Body of pancreas (tissue), 4 donors: ENCODE data around the gene NINJ1. TPM values are rescaled to one million over a fixed set of nuclear protein-coding genes. Genes with fewer than 3 reads are reported as not detected.
A peak's percentile ranks its signal among the peaks of the same experiment; 100 is the strongest.

Experiments
- ATAC-seq: fragments of 150-250 bp; one replicate; pipeline ENCODE4 v1.9.1; 2016
- DNase-seq, 4 donors: peaks; one replicate each; pipeline ENCODE4 v3.0.0-alpha.2; 2019
- H3K27ac ChIP-seq, 4 donors: fragments of 200-600 bp; sonication (generic); 1 replicate in 3 of 4; 2 replicates in 1 of 4; pipeline versions ENCODE4 v1.5.1 to v1.6.1; 2016 to 2019; ENCODE audit warnings: mild to moderate bottlenecking in 1 of 4, mixed read lengths in 1 of 4, moderate library complexity in 1 of 4
- H3K27me3 ChIP-seq, 2 donors: fragments of 200-600 bp; sonication (generic); one replicate each; pipeline ENCODE4 v1.6.0; 2016; ENCODE audit warnings: mild to moderate bottlenecking in 1 of 2
- H3K36me3 ChIP-seq, 2 donors: fragments of 200-600 bp; sonication (generic); replicated peaks in 1 of 2; 2 replicates each; pipeline ENCODE4 v1.5.1; 2016; ENCODE audit warnings: low read depth in 2 of 2; ENCODE audit not compliant: insufficient read depth in 1 of 2
- H3K4me1 ChIP-seq: fragments of 200-600 bp; sonication (generic); one replicate; pipeline ENCODE4 v1.6.0; 2016
- H3K4me3 ChIP-seq, 2 donors: fragments of 200-600 bp; sonication (generic); 1 replicate in 1 of 2; 2 replicates in 1 of 2; pipeline ENCODE4 v1.5.1; 2016 to 2019
- H3K9me3 ChIP-seq, 3 donors: fragments of 200-600 bp; sonication (generic); 1 replicate in 2 of 3; 2 replicates in 1 of 3; pipeline ENCODE4 v1.5.1; 2016
- POLR2A ChIP-seq, 3 donors: fragments of 450-650 bp; IDR thresholded peaks; one replicate each; pipeline ENCODE4 v1.6.1; 2016; ENCODE audit warnings: antibody characterized with exemption in 3 of 3, mild to moderate bottlenecking in 2 of 3
- WGBS, 2 donors: methylation state at CpG; one replicate each; pipeline ENCODE4 v1.1.5; 2017; 5-methylcytosine and 5-hydroxymethylcytosine counted together
- intact Hi-C: fragments of 100-400 bp; cut with DNase I; formaldehyde crosslinking; loops from one replicate; pipeline ENCODE4 v1.15.1; 2023
- total RNA-seq, 2 donors: library from RNA; depleted of rRNA; stranded (reverse); fragments of >200 nt; gene quantifications; one replicate each; pipeline ENCODE4 v1.1.0, GENCODE V29; 2016
- TF ChIP-seq, protein P1 (sequence below), 7 experiments: fragments of 450-650 bp in 4 of 7; fragments of 200-600 bp in 3 of 7; sonication (generic) in 3 of 7; IDR thresholded peaks; one replicate each; pipeline ENCODE4 v1.5.1; 2016 to 2019; ENCODE audit warnings: antibody characterized with exemption in 7 of 7

The NINJ1 gene
- total RNA-seq, 2 donors from 2014 or later: 32.6 to 32.9 TPM

DNA sequence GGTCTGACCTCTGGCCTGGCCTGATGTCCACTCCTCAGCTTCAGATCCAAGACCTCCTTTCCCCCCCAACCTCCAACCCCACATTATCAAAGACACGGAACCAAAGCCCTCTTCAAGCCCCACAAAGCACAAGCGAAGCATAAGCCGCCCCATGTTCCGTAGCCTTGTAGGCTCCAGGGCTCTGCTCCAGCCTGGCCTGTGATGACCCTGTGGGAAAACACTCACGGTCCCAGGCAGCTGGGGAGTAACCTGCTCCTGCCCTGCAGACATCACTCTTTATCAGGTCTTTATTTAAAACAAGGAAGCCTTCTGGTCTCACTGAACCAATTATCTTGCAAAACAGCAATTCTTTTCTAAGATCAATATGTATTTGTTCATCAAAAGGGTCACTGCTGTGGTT, 34.5 kb upstream of the NINJ1 start:
- Histone ChIP-seq H3K36me3 (no peaks in the 10 kb centered on the region), H3K4me1 (peaks cover 26% of the 10 kb centered on the region), H3K27ac (no peak overlapping the region), H3K9me3 (no peaks in the 10 kb centered on the region), H3K4me3 (no peak overlapping the region), H3K27me3 (no peaks in the 10 kb centered on the region)
- no peak for TF ChIP-seq POLR2A (IDR thresholded peaks at IDR 0.05)
- TF ChIP-seq, protein P1, sequence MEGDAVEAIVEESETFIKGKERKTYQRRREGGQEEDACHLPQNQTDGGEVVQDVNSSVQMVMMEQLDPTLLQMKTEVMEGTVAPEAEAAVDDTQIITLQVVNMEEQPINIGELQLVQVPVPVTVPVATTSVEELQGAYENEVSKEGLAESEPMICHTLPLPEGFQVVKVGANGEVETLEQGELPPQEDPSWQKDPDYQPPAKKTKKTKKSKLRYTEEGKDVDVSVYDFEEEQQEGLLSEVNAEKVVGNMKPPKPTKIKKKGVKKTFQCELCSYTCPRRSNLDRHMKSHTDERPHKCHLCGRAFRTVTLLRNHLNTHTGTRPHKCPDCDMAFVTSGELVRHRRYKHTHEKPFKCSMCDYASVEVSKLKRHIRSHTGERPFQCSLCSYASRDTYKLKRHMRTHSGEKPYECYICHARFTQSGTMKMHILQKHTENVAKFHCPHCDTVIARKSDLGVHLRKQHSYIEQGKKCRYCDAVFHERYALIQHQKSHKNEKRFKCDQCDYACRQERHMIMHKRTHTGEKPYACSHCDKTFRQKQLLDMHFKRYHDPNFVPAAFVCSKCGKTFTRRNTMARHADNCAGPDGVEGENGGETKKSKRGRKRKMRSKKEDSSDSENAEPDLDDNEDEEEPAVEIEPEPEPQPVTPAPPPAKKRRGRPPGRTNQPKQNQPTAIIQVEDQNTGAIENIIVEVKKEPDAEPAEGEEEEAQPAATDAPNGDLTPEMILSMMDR (IDR thresholded peaks at IDR 0.05): no peak
- ATAC-seq: peak; percentile 70
- intact Hi-C loops: no loop called here
- WGBS, 2 donors: 48% methylated on average over 5 of the region's 5 CpGs
- DNase-seq: peak in 3 of 4 donors; percentile 38 to 67 (median 53)

DNA sequence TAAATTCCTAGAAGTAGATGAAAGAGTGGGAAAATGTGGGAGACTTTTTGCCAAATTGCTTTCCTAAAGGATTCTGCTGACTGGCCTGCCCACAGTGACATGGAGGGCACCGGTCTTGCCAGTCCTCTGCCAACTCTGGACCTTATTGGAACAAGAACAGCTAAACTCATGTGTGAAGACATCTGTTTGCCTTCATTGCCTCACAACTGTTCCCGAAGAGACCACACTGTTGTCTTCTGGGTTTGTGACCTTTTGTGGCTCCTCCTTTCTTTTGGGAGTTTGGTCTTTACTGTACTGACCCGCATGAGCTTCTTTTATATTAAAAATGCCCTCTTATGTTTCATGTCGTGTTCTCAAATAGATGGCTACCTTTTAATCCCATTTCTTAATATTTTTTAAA, 33.8 kb upstream of the NINJ1 start:
- ATAC-seq: no peak
- no peak overlapping the region for H3K4me3 ChIP-seq
- no peaks in the 10 kb centered on the region for H3K27me3 ChIP-seq
- DNase-seq: no peak
- WGBS, 2 donors: 73 to 78% methylated on average over 4 of the region's 4 CpGs
- H3K4me1 ChIP-seq: peaks cover 18% of the 10 kb centered on the region
- TF ChIP-seq POLR2A (IDR thresholded peaks at IDR 0.05): no peak
- TF ChIP-seq, protein P1 (IDR thresholded peaks at IDR 0.05): no peak
- intact Hi-C loops: no loop called here
- no peak overlapping the region for H3K27ac ChIP-seq
- H3K36me3 ChIP-seq: no peaks in the 10 kb centered on the region
- no peaks in the 10 kb centered on the region for H3K9me3 ChIP-seq

DNA sequence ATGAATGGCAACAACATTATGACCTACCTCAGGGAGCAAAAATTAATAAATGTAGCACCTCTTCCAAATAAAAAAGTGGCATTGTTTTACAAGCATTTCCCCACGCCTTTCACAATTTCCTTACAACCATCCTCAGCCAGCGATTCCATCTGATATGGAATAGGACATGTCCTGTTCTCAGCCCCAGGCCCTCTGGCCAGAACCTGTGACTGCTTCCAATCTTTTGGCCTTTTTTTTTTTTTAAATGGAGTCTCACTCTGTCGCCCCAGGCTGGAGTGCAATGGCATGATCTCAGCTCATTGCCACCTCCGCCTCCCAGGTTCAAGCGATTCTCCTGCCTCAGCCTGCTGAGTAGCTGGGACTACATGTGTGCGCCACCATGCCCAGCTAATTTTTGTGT, 33.1 kb upstream of the NINJ1 start:
- ATAC-seq (no peak), DNase-seq (no peak)
- no peak for TF ChIP-seq POLR2A (IDR thresholded peaks at IDR 0.05)
- H3K4me1 ChIP-seq: peaks cover 17% of the 10 kb centered on the region
- H3K27me3 ChIP-seq: no peaks in the 10 kb centered on the region
- WGBS, 2 donors: 92 to 97% methylated on average over 6 of the region's 6 CpGs
- intact Hi-C loops: no loop called here
- H3K9me3 ChIP-seq: no peaks in the 10 kb centered on the region
- no peak overlapping the region for H3K27ac ChIP-seq
- no peaks in the 10 kb centered on the region for H3K36me3 ChIP-seq
- H3K4me3 ChIP-seq: no peak overlapping the region

DNA sequence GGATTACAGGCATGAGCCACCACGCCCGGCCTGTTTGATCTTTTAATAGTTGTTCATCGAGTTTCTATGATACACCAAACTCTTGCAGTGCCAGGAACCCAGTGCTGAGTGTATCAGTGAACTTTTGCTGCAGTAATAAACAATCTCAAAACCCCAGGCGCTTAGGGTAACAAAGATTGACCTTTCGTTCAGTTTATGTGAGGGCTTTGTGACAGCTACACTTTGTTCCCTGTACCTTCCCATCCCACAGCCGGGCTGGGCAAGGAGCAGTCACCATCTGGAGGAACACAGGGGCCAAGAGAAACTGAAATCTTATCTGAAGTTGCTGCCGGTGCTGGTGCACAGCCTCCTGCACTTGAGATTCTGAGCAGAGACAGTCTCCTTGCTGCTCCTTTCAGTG, 32.6 kb upstream of the NINJ1 start:
- peaks cover 17% of the 10 kb centered on the region for H3K4me1 ChIP-seq
- no peaks in the 10 kb centered on the region for H3K9me3 ChIP-seq
- intact Hi-C loops: no loop called here
- H3K27me3 ChIP-seq: no peaks in the 10 kb centered on the region
- no peak overlapping the region for H3K27ac ChIP-seq
- H3K36me3 ChIP-seq: no peaks in the 10 kb centered on the region
- DNase-seq (no peak), ATAC-seq (peak; percentile 19)
- 49 to 66% methylated on average over 7 of the region's 7 CpGs for WGBS, 2 donors
- H3K4me3 ChIP-seq: no peak overlapping the region
- TF ChIP-seq, protein P1 (IDR thresholded peaks at IDR 0.05): no peak

DNA sequence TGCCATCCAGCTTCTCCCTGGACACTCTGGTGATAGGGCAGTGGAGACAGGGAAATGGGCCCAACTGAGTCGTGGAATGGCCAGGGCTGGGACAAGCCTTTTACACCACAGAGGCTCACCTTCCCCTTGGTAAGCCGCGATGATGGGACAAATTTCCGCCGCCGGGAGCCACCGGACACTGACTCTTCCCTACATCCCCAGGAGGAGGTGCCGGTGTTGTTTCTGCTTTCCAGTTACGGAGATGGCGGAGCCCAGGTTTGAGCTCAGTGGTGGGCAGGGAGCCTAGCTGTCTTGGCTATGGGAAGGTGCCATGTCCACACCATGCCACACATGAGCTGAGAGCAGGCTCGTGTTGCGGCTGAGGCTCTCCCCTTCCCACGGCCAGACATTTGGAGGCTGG, 30.0 kb upstream of the NINJ1 start:
- Histone ChIP-seq H3K4me1 (peaks cover 24% of the 10 kb centered on the region), H3K36me3 (no peaks in the 10 kb centered on the region), H3K27ac (no peak overlapping the region), H3K27me3 (no peaks in the 10 kb centered on the region), H3K4me3 (no peak overlapping the region), H3K9me3 (no peaks in the 10 kb centered on the region)
- TF ChIP-seq, protein P1 (IDR thresholded peaks at IDR 0.05): no peak
- TF ChIP-seq POLR2A (IDR thresholded peaks at IDR 0.05): no peak
- DNase-seq (no peak), ATAC-seq (no peak)
- 94 to 97% methylated on average over 10 to 12 of the region's 13 CpGs for WGBS, 2 donors
- intact Hi-C loops: loop anchor here (5.0 kb wide), 1 partner anchor 138 kb away; no protein-coding TSS in a partner anchor
